CD4-positive, alpha-beta T cell treated with Interleukin-12 subunit alpha and Interleukin-12 subunit beta, for 1 hour (primary cell): ENCODE measurements around the gene SPDEF.

ENCODE experiments used
- DNase-seq: peaks from one replicate; pipeline ENCODE4 v3.0.0-alpha.2; 2020

Gene SPDEF

GRCh38 chr6:34562350-34562749 is 6.2 kb upstream of the SPDEF start:
- no peak for DNase-seq

DNA sequence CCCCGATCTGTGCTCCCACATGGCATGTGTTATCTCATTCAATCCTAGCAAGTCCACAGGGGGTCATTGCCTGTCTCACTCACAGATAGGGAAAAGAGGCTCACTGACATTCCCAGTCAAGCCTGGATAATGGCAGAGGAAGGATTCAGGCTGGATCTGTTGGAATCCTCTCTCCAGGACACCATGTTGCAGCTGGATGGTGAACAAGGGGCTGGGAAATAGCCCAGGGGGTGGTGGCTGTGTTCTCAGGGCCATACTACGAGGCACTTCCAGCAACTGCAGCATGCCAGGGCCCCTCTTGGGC is 5.0 kb upstream of the SPDEF start:
- DNase-seq: no peak

- no peak for DNase-seq
These were observed 4.5 kb upstream of the SPDEF start for GRCh38 chr6:34560366-34561226.

DNA sequence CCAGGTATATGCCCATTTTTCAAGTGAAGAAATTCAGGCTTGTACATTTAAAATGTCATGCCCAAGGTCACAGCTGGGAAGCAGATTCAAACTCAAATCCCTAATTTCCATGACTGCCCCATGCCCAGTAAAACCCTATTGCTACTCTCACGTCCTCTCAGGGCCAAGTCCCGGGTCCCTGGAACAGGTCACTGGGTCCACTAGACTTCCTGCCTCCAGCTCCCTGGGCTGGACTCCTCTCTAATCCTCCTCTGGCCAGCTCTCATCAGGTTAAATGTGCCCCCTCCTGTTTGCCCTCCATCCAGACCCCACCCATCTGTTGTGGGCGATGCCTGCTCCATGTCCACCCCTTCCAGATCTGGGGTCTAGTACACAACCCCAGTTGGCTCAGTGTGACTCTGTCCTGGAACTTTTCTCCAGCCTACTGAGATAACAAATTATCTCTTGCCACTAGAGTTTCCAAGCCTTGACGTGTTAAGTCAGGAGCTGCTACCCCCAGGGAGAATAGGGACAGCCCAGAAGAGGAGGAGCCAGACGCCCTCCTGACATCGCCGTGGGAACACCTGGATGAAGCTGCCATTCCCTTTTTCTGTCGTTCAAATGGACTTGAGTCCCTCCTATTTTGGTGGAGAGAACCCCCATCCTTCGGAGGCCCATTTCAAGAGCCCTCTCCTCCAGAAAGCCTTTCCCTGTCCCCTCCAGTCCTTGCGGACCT is 3.7 kb upstream of the SPDEF start:
- no peak for DNase-seq

- DNase-seq: no peak
These were observed 2.1 kb upstream of the SPDEF start for GRCh38 chr6:34558172-34558714.

DNA sequence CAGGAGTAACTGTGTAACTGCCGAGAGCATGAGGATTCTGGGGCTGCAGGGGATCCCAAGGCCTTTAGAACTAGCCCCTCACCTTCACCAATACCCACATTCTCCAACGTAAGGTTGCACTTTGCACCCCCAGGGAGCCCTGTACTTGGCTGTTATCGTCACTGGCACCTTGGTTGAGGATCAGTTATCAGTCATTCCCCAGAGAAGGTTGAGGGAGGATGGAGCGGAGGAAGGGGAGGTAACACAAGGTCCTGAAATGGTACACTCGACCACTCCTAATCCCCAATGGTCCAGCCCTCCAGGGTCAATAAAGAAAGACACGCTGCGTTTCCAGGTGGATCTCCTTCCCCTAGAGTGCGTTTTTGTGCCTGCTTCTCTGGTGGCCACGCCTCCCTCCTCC is 1.1 kb upstream of the SPDEF start:
- no peak for DNase-seq

DNA sequence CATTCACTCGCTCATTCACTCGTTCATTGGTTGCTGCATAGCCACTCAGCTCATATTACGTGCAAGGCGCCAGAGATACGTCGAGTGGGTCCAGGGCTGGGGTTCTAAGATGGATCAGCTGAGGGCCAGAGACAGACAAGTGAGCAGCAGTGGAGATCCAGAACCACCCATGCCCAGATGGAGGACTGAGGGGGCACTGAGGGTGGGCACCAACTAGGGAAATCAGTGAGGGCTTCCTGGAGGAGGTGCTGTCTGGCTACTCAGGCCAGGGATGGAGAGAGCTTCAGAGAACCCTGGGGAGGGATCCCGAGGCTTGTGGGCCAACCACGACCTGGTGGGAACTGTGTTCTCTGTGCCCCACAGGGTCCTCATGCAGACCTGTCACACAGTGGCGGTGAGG is 364 bp upstream of the SPDEF start:
- no peak for DNase-seq

- DNase-seq: no peak
These were observed 801 bp downstream of the SPDEF start for GRCh38 chr6:34555328-34555727.

DNA sequence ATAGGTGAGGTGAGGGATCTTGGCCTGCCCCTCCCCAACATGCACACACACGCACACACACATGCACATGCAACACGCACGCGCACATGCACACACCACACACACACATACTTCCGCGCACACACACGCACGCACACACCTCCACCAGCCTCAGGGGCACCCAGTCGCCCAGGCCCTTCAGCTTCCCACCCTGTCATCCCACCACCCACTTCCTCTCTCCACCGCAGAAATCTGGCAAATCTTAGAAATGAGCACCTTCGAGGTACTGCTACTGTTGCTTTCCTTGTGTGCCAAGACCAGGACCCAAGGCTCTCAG is 1.2 kb downstream of the SPDEF start:
- no peak for DNase-seq

GRCh38 chr6:34554291-34555006 is 1.7 kb downstream of the SPDEF start:
- DNase-seq: no peak

- DNase-seq: no peak
These were observed 2.4 kb downstream of the SPDEF start for GRCh38 chr6:34553750-34554149.

DNA sequence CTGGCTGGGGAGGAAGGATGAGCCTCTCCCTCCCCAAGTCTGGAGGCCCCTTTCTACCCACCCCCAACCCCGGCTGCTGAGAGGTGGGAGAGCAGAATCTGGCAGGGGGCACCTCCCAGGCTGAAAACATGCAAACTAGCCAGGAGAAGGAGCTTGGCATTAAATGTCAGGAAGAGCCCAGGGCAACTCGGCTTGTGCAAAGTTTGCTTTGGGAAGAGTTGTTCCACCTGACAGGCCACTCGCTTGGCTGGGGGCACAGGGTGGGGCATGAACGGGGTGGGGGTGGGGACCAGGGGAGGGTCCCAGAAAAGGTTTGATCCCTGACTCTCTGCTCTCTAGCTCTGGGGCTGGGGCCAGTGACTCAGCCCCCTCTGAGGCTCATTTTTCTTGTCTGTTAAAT is 3.0 kb downstream of the SPDEF start:
- DNase-seq: no peak

- no peak for DNase-seq
These were observed 3.5 kb downstream of the SPDEF start for GRCh38 chr6:34552620-34553019.

DNA sequence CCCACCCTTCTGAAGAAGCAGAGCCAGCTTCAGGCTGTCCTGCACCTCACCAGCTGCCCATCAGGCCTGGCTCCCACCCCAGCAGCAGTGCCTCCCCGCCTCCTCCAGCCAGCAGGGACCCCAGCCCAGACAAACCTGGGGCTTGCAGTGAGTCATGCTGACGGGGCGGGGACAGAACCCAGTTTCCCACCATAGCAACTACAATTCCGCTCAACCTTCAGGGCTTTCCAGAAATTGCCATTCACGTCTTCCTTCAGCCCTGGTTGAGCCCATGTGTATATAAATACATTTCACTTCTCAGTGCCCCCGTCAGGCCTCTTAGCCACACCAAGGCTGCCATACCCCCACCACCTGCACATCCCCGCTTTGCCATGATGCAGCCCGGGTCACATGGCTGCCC is 4.4 kb downstream of the SPDEF start:
- no peak for DNase-seq

- DNase-seq: no peak
These were observed 6.3 kb downstream of the SPDEF start for GRCh38 chr6:34549804-34550202.

- no peak for DNase-seq
These were observed 6.9 kb downstream of the SPDEF start for GRCh38 chr6:34549026-34549803.

- no peak for DNase-seq
These were observed 8.2 kb downstream of the SPDEF start for GRCh38 chr6:34547701-34548644.

DNA sequence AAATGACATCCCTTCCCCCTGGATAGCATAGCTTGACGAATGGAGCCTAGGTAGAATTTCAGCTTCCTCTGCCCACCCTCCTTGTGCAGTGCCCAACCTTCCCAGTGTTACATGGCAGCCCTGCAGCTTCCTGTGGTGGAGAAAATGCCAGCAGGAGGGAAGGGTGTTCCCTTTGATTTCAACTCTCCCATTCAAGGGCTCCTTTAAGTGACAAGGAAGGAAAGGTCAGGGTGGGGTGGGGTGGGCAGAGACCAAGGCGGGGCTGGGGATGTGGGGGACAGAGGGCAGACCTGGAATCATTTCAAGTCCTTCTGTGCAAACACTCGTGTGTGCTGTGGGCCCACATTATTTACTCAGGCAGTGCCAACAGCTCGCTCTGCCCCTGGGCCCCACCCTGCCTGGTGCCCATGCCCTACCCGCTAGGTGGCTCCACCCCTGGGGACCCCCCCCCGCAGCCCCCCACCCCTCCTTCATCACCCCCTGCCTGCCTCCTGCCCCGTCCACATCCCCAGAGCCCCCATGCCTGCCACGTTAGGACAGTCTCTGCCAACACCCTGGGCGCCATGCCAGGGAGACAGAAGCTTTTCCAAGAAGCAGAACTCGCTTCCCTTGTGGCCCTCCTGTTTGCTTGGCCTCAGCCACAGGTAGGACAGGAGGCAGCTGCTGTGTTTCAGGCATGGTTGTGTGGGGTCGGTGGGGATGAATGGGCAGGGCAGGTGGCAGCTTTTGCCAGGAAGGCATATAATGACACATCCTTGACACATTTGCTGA is 9.4 kb downstream of the SPDEF start:
- DNase-seq: no peak

DNA sequence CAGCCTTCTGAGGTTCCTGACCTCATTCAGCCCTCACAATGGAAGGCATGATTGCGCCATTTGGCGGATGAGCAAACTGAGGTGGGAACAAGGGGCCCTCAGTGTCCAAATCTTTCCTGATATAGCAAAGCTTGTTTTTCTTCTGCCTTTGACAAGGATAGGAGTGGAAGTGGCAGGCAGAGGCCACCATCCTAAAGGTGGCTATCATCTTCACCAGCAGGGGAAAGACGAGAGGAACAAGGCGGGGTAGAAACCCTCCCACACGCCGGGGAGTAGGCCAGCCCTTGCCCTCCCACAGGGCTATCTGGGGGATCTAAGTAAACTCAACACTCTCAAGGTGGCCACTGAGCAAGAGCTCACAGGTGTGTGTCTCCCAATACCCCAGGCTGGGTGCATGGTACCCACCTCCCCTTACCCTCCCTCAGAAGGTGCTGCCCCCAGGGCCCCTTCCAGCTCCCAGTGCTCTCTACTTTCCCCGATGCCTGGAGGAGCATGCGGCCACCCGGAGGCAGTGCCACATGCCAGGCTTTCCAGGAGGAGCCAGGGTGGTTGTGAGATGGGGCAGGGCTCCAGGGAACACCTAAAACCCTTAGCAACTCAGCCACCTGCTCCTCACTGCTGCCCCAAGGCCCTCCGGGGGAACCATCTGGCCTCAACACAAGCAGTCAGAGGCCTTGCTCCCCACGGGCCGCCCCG is 11.2 kb downstream of the SPDEF start:
- no peak for DNase-seq

GRCh38 chr6:34544052-34544604 is 12.0 kb downstream of the SPDEF start:
- no peak for DNase-seq
